K562 (cell line): ENCODE results near the gene TRANK1. TPM values are rescaled to one million over a fixed set of nuclear protein-coding genes. Genes with fewer than 3 reads are reported as not detected.
A peak's percentile ranks its signal among the peaks of the same experiment; 100 is the strongest.

Experiments
- ADNP ChIP-seq: fragments of 200-800 bp; sonication (Bioruptor generic); IDR thresholded peaks from 2 replicates; pipeline ENCODE4 v1.6.1; 2016; ENCODE audit warnings: missing genetic modification characterization, missing compliant biosample characterization
- COPS2 ChIP-seq: fragments of 450-650 bp; conservative IDR thresholded peaks from 2 replicates; pipeline ENCODE4 v1.6.1; 2016; ENCODE audit warnings: mild to moderate bottlenecking, moderate library complexity
- ETV1 ChIP-seq: fragments of 450-650 bp; conservative IDR thresholded peaks from 2 replicates; pipeline ENCODE4 v1.6.1; 2016; ENCODE audit warnings: missing genetic modification characterization, control low read depth, low read depth, missing compliant biosample characterization
- EZH2 ChIP-seq: IDR thresholded peaks from 2 replicates; pipeline ENCODE4 v1.6.1; 2012; ENCODE audit warnings: low read depth, mild to moderate bottlenecking, inconsistent platforms, low read length, borderline replicate concordance
- FOSL1 ChIP-seq: fragments of 200-800 bp; sonication (Bioruptor generic); conservative IDR thresholded peaks from 2 replicates; pipeline ENCODE4 v1.6.1; 2016; ENCODE audit warnings: missing genetic modification characterization, missing compliant biosample characterization
- HNRNPL ChIP-seq: fragments of 200-400 bp; formaldehyde crosslinking; IDR thresholded peaks from 2 replicates; pipeline ENCODE4 v1.6.1; 2017; ENCODE audit warnings: low read depth, mild to moderate bottlenecking, low read length
- ILF3 ChIP-seq: fragments of 450-650 bp; IDR thresholded peaks from 2 replicates; pipeline ENCODE4 v1.6.1; 2018; ENCODE audit warnings: antibody characterized with exemption, mild to moderate bottlenecking, moderate library complexity, borderline replicate concordance
- MAFG ChIP-seq: fragments of 450-650 bp; conservative IDR thresholded peaks from 2 replicates; pipeline ENCODE4 v1.6.1; 2016; ENCODE audit warnings: missing genetic modification characterization, missing compliant biosample characterization
- MTF1 ChIP-seq: fragments of 250-450 bp; sonication (Bioruptor Pico); IDR thresholded peaks from 2 replicates; pipeline ENCODE4 v1.9.0; 2021; ENCODE audit warnings: moderate library complexity, mild to moderate bottlenecking, inconsistent platforms, borderline replicate concordance
- NCOA4 ChIP-seq: fragments of 450-650 bp; IDR thresholded peaks from 2 replicates; pipeline ENCODE4 v1.6.1; 2018; ENCODE audit warnings: mild to moderate bottlenecking; ENCODE audit not compliant: partially characterized antibody
- NR3C1 ChIP-seq: sonication (generic); formaldehyde crosslinking; IDR thresholded peaks from 2 replicates; pipeline ENCODE4 v1.8.1; 2022; ENCODE audit warnings: missing genetic modification reagents
- RCOR1 ChIP-seq, 2 experiments: IDR thresholded peaks; 2 replicates each; pipeline ENCODE4 v1.6.1; 2012; ENCODE audit warnings: low read depth in 2 of 2, low read length in 2 of 2, borderline replicate concordance in 1 of 2, improper control_type of control experiment in 1 of 2
- XRCC3 ChIP-seq: fragments of 450-650 bp; IDR thresholded peaks from 2 replicates; pipeline ENCODE4 v1.6.1; 2017; ENCODE audit warnings: mild to moderate bottlenecking, moderate library complexity
- ZBTB7A ChIP-seq: IDR thresholded peaks from 2 replicates; pipeline ENCODE4 v1.6.1; 2011; ENCODE audit warnings: low read depth, mild to moderate bottlenecking, low read length, moderate library complexity, borderline replicate concordance; ENCODE audit not compliant: control insufficient read depth
- ZNF217 ChIP-seq: sonication (generic); formaldehyde crosslinking; IDR thresholded peaks from 2 replicates; pipeline ENCODE4 v1.8.0; 2022; ENCODE audit warnings: mild to moderate bottlenecking, missing genetic modification reagents
- ZNF518B ChIP-seq: fragments of 250-450 bp; sonication (Bioruptor Pico); IDR thresholded peaks from 2 replicates; pipeline ENCODE4 v1.5.0; 2021; ENCODE audit warnings: mild to moderate bottlenecking, moderate library complexity
- polyA plus RNA-seq, 8 experiments: library from polyadenylated mRNA; depleted of rRNA in 4 of 8; stranded (reverse) in 5 of 8; unstranded in 3 of 8; fragments of >200 nt; fragmentation: Nextera tagmentation in 2 of 8; fragmentation: Illumina TruSeq in 1 of 8; extraction: Ambion mirVana in 2 of 8; extraction: Trizol in 1 of 8; gene quantifications; 2 replicates each; pipeline versions ENCODE4 v1.2.1 to v1.2.3, GENCODE V29; 2011 to 2014; ENCODE audit warnings: inconsistent platforms in 1 of 8, missing spikeins in 1 of 8
- total RNA-seq, 7 experiments: library from RNA; depleted of rRNA in 6 of 7; stranded (reverse); fragments of >200 nt in 6 of 7; fragmentation: Illumina TruSeq in 2 of 7; extraction: Trizol in 2 of 7; gene quantifications; 2 replicates each; pipeline versions ENCODE4 v1.2.1 to v1.2.3, GENCODE V29; 2011 to 2021; ENCODE audit warnings: low replicate concordance in 1 of 7
- TF ChIP-seq, protein P1 (sequence below): fragments of 450-650 bp; formaldehyde crosslinking; IDR thresholded peaks from 2 replicates; pipeline ENCODE4 v1.4.0; 2020; ENCODE audit warnings: mild to moderate bottlenecking
- TF ChIP-seq, protein P2 (sequence below): sonication (generic); formaldehyde crosslinking; IDR thresholded peaks from 2 replicates; pipeline ENCODE4 v1.9.0; 2022; ENCODE audit warnings: mild to moderate bottlenecking, missing genetic modification reagents
- TF ChIP-seq, protein P3 (sequence below): sonication (generic); formaldehyde crosslinking; IDR thresholded peaks from 2 replicates; pipeline ENCODE4 v1.8.0; 2022; ENCODE audit warnings: mild to moderate bottlenecking, missing genetic modification reagents, borderline replicate concordance

Gene TRANK1
- total and polyA plus RNA-seq, 9 of the 15 experiments (the other 6 are each of a cell fraction or from before 2014, with no cell fraction given) = 0.41 to 5.3 (median 2.1) TPM

GRCh38 chr3:36992806-36993325 lies 48.0 kb upstream of the TRANK1 start, which contains the start of gene EPM2AIP1 (continued):
- TF ChIP-seq, protein P1, sequence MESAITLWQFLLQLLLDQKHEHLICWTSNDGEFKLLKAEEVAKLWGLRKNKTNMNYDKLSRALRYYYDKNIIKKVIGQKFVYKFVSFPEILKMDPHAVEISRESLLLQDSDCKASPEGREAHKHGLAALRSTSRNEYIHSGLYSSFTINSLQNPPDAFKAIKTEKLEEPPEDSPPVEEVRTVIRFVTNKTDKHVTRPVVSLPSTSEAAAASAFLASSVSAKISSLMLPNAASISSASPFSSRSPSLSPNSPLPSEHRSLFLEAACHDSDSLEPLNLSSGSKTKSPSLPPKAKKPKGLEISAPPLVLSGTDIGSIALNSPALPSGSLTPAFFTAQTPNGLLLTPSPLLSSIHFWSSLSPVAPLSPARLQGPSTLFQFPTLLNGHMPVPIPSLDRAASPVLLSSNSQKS (CRISPR knock-in tag) = peak; percentile 75; the same call in 1 of the 2 replicates
- TF ChIP-seq COPS2 = no peak
- TF ChIP-seq ETV1 (tag) = no peak
- TF ChIP-seq ADNP (tag) = no peak
- TF ChIP-seq, protein P2, sequence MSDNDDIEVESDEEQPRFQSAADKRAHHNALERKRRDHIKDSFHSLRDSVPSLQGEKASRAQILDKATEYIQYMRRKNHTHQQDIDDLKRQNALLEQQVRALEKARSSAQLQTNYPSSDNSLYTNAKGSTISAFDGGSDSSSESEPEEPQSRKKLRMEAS (CRISPR knock-in tag) = no peak
- no peak for TF ChIP-seq ZNF518B (CRISPR knock-in tag)
- TF ChIP-seq ILF3 = no peak
- TF ChIP-seq, protein P3, sequence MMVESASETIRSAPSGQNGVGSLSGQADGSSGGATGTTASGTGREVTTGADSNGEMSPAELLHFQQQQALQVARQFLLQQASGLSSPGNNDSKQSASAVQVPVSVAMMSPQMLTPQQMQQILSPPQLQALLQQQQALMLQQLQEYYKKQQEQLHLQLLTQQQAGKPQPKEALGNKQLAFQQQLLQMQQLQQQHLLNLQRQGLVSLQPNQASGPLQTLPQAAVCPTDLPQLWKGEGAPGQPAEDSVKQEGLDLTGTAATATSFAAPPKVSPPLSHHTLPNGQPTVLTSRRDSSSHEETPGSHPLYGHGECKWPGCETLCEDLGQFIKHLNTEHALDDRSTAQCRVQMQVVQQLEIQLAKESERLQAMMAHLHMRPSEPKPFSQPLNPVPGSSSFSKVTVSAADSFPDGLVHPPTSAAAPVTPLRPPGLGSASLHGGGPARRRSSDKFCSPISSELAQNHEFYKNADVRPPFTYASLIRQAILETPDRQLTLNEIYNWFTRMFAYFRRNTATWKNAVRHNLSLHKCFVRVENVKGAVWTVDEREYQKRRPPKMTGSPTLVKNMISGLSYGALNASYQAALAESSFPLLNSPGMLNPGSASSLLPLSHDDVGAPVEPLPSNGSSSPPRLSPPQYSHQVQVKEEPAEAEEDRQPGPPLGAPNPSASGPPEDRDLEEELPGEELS = peak; percentile 75; the same call in 1 of the 2 replicates
- no peak for TF ChIP-seq XRCC3
- TF ChIP-seq MTF1 = no peak
- no peak for TF ChIP-seq NCOA4
- TF ChIP-seq NR3C1 (CRISPR knock-in tag) = no peak
- no peak for TF ChIP-seq ZNF217 (CRISPR knock-in tag)
- no peak for TF ChIP-seq ZBTB7A
- TF ChIP-seq HNRNPL = no peak
- TF ChIP-seq MAFG (tag) = no peak
- TF ChIP-seq RCOR1 (IDR thresholded peaks at IDR 0.05; ENCODE audit: borderline replicate concordance in 1 of 2, low read depth in 2 of 2, low read length in 2 of 2) = peak in 1 of 2 experiments; percentile 62; a peak in 1 of 4 replicates
- 0 out of 2 replicates have a peak, but pooled peaks have one; percentile 5 for TF ChIP-seq FOSL1 (tag)
- TF ChIP-seq EZH2 = no peak
